Hippocampal formation (tissue), 2 donors: Measurements from ENCODE around the gene PPP2R5C.

Source experiments
- DNase-seq, 2 donors: peaks; one replicate each; lab custom pipeline; 2025; lab: John Stamatoyannopoulos, UW

PPP2R5C gene

GRCh38 chr14:101865288-101865687 is 103.8 kb downstream of the PPP2R5C start:
- no peak for DNase-seq

- no peak for DNase-seq
These were observed 106.3 kb downstream of the PPP2R5C start for GRCh38 chr14:101867854-101868253.

GRCh38 chr14:101869217-101869616 is 107.7 kb downstream of the PPP2R5C start:
- no peak for DNase-seq

GRCh38 chr14:101870273-101870939 is 108.9 kb downstream of the PPP2R5C start:
- no peak for DNase-seq

- DNase-seq: no peak
These were observed 110.8 kb downstream of the PPP2R5C start for GRCh38 chr14:101872346-101872745.

- no peak for DNase-seq
These were observed 111.7 kb downstream of the PPP2R5C start for GRCh38 chr14:101873076-101873825.

- no peak for DNase-seq
These were observed 112.5 kb downstream of the PPP2R5C start for GRCh38 chr14:101873991-101874390.

GRCh38 chr14:101875041-101875726 is 113.7 kb downstream of the PPP2R5C start:
- DNase-seq: no peak

GRCh38 chr14:101875727-101876554 is 114.4 kb downstream of the PPP2R5C start:
- DNase-seq: no peak

- peak in 1 of 2 donors; percentile 22 for DNase-seq
These were observed 115.0 kb downstream of the PPP2R5C start for GRCh38 chr14:101876555-101876938.

GRCh38 chr14:101877766-101878165 is 116.3 kb downstream of the PPP2R5C start:
- DNase-seq: no peak

GRCh38 chr14:101878211-101878821 is 116.8 kb downstream of the PPP2R5C start:
- DNase-seq: no peak

GRCh38 chr14:101878822-101879528 is 117.5 kb downstream of the PPP2R5C start:
- DNase-seq: no peak

GRCh38 chr14:101879529-101880336 is 118.2 kb downstream of the PPP2R5C start:
- DNase-seq: no peak

GRCh38 chr14:101881426-101881825 is 119.9 kb downstream of the PPP2R5C start:
- no peak for DNase-seq

- DNase-seq: no peak
These were observed 120.8 kb downstream of the PPP2R5C start for GRCh38 chr14:101882141-101882935.

- DNase-seq: no peak
These were observed 122.8 kb downstream of the PPP2R5C start for GRCh38 chr14:101884089-101884933.

- DNase-seq: no peak
These were observed 123.5 kb downstream of the PPP2R5C start for GRCh38 chr14:101884934-101885576.
